ENCODE measurements around the gene CELF4.
A peak's percentile ranks its signal among the peaks of the same experiment; 100 is the strongest.

The CELF4 gene

GRCh38 chr18:37287601-37288000, 278.0 kb downstream of the CELF4 start:
- no peak for DNase-seq (ENCODE audit: low read depth, low spot score)
- CTCF ChIA-PET = interaction anchor here (1.1 kb wide), 1 partner anchor 47 kb away, joined by 3 read pairs; no protein-coding TSS in a partner anchor
- TF ChIP-seq, protein P1, sequence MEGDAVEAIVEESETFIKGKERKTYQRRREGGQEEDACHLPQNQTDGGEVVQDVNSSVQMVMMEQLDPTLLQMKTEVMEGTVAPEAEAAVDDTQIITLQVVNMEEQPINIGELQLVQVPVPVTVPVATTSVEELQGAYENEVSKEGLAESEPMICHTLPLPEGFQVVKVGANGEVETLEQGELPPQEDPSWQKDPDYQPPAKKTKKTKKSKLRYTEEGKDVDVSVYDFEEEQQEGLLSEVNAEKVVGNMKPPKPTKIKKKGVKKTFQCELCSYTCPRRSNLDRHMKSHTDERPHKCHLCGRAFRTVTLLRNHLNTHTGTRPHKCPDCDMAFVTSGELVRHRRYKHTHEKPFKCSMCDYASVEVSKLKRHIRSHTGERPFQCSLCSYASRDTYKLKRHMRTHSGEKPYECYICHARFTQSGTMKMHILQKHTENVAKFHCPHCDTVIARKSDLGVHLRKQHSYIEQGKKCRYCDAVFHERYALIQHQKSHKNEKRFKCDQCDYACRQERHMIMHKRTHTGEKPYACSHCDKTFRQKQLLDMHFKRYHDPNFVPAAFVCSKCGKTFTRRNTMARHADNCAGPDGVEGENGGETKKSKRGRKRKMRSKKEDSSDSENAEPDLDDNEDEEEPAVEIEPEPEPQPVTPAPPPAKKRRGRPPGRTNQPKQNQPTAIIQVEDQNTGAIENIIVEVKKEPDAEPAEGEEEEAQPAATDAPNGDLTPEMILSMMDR (IDR thresholded peaks at IDR 0.05; ENCODE audit: insufficient read depth, low read length, missing control alignments) = no peak
- POLR2A ChIA-PET = no interaction called here
- no peak overlapping the region for H3K4me3 ChIP-seq (ENCODE audit: low read depth, low read length)

- POLR2A ChIA-PET = no interaction called here
- TF ChIP-seq, protein P1 (IDR thresholded peaks at IDR 0.05; ENCODE audit: insufficient read depth, low read length, missing control alignments) = no peak
- no peak for DNase-seq (ENCODE audit: low read depth, low spot score)
- H3K4me3 ChIP-seq (ENCODE audit: low read depth, low read length) = no peak overlapping the region
- CTCF ChIA-PET = no interaction called here
Measured at GRCh38 chr18:37286801-37287200, 278.8 kb downstream of the CELF4 start.

DNA sequence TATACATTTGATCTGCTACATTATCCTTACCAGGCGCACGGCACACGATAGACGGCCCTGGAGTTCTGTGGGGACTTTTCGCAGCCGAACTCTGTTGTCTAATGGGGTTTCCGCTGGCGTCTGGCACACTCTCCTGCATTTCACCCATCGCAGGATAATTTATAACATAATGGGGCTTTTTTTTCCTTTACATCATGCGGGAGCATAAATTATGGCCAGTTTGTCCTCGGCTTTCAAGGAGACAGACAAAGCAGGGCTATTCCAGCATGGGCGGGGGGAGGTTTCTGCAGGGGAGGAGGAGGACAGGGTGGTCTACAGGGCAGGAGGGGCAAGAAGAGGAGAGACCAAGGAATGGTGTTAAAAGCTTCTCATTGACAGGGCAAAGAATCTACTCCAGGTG, 279.8 kb downstream of the CELF4 start:
- POLR2A ChIA-PET = no interaction called here
- CTCF ChIA-PET = no interaction called here
- DNase-seq (ENCODE audit: low read depth, low spot score) = no peak
- TF ChIP-seq, protein P1 (IDR thresholded peaks at IDR 0.05; ENCODE audit: insufficient read depth, low read length, missing control alignments) = no peak
- H3K4me3 ChIP-seq (ENCODE audit: low read depth, low read length) = no peak overlapping the region

DNA sequence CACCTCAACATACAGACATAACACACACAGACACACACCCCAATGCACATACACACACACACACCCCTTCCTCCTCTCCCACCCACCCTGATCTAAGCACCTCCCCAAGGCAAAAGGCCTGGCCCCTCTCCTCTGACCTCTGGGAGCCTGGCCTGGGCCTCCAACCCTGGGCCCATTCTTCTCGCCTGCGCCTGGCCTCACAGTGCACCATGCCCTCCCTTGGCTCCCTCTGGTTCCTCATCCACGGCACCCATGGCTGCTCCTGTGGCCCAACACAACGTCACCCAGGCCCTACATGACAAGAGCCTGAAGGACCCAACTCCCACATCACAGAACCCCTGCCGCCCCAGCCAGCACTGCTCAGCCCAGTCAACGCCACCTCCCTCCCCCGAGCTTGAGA, 281.3 kb downstream of the CELF4 start:
- CTCF ChIA-PET = no interaction called here
- DNase-seq (ENCODE audit: low read depth, low spot score) = no peak
- POLR2A ChIA-PET = no interaction called here
- TF ChIP-seq, protein P1 (IDR thresholded peaks at IDR 0.05; ENCODE audit: insufficient read depth, low read length, missing control alignments) = no peak
- H3K4me3 ChIP-seq (ENCODE audit: low read depth, low read length) = no peak overlapping the region

GRCh38 chr18:37282386-37283037, 283.1 kb downstream of the CELF4 start:
- POLR2A ChIA-PET = no interaction called here
- no peak for DNase-seq (ENCODE audit: low read depth, low spot score)
- H3K4me3 ChIP-seq (ENCODE audit: low read depth, low read length) = no peak overlapping the region
- CTCF ChIA-PET = no interaction called here
- TF ChIP-seq, protein P1 (IDR thresholded peaks at IDR 0.05; ENCODE audit: insufficient read depth, low read length, missing control alignments) = peak; percentile 27

DNA sequence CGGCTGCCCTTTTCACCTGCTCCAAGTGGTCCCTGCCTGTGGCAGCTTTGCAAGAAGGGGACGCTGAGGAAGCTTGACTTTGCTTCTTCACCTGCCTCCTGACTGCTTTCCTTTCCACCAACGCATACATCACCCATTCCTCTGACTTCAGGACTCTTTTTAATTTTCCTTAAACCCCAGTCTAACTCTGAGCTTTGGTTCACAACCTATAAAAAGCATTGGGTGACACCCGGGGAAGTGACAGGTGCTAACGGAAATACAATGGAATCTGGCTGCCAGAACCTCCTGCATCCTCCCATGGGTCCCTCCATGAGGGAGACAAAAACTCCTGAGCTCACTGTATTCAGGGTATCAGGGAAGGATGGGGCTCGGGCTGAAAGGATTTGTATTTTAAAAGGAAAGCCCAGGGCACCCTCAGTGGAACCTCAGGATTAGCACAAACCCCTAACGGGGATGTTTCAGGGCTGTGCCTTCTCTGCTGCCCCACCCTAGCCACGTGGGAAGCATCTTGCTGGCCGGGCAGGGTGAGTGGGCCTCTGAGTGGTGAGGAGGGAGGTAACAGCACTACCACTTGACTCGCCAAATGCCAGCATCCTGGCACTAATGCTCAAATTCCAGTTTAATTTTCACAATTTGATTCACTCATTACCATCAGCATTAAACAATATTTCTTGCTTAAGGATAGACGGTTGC, 284.8 kb downstream of the CELF4 start:
- DNase-seq (ENCODE audit: low read depth, low spot score) = no peak
- CTCF ChIA-PET = no interaction called here
- H3K4me3 ChIP-seq (ENCODE audit: low read depth, low read length) = no peak overlapping the region
- POLR2A ChIA-PET = no interaction called here
- TF ChIP-seq, protein P1 (IDR thresholded peaks at IDR 0.05; ENCODE audit: insufficient read depth, low read length, missing control alignments) = no peak

Data from AG04449 (cell line).